Measurements from ENCODE around the gene KLHDC7B.

KLHDC7B gene

DNA sequence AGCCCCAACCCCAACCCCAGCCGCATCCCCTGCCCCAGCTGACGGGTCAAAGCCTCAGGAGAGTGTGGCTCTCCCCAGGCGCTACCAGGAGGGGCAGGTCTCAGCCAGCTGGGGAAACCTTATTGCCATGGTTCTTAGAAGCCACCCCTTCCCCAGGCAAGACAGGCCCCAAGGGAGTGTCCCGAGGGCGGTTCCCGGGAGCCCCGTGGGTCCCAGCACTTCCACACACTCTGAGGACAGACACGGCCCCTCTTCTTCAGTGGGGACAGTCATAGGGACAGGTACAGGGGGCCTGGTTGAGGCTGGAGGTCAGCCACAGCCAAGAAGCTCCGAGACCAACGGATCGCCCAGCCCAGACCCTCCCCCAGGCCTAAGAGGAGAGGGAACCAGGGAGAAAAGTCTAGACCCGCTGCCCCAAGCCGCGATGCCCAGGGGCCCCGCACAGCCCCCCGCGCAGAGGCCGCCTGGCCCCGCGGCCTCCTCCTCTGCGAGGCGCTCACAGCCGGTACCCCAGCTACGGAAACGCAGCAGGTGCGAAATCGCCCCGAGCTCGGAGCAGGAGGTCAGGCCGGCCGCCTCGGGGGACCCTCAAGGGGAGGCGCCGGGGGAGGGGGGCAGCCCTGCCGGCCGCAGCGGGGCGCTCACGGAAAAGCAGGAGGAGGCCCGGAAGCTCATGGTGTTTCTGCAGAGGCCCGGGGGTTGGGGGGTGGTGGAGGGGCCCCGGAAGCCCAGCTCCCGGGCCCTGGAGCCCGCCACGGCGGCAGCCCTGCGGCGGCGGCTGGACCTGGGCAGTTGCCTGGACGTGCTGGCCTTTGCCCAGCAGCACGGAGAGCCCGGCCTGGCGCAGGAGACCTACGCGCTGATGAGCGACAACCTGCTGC lies 2.6 kb downstream of the KLHDC7B start:
- DNase-seq (ENCODE audit: low read depth, low spot score), result no peak

- DNase-seq (ENCODE audit: low read depth, low spot score), result no peak
These were observed 3.5 kb downstream of the KLHDC7B start for GRCh38 chr22:50548921-50549790.

- DNase-seq (ENCODE audit: low read depth, low spot score), result no peak
These were observed 4.7 kb downstream of the KLHDC7B start for GRCh38 chr22:50550395-50550794.

DNA sequence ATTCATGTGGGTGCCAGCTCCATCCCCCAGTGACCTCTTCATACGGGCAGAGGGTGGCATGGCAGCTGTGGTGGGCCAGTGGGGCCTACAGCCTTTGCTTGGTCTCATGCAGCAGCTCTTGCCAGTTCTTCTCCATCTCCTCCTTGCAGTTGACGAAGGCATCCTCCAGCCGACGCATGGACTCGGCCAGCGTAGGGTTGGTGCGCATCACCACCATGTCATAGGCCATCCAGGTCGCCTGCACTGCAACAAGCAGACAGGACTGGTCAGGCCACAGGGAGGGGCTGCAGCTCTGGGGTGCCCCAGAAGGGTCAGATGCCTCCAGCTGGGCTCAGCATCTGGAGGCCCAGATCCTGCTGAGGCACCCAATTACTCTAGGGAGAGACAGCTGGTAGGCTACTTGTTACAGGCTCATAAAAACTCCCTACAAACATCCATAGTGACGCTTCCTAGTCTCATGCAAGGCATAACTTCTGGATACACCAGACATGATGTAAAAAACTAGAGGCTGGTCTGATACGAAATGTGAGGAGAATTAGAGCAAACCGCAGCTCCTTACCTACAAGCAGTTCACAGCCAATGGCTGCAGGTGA lies 5.6 kb downstream of the KLHDC7B start:
- no peak for DNase-seq (ENCODE audit: low read depth, low spot score)

DNA sequence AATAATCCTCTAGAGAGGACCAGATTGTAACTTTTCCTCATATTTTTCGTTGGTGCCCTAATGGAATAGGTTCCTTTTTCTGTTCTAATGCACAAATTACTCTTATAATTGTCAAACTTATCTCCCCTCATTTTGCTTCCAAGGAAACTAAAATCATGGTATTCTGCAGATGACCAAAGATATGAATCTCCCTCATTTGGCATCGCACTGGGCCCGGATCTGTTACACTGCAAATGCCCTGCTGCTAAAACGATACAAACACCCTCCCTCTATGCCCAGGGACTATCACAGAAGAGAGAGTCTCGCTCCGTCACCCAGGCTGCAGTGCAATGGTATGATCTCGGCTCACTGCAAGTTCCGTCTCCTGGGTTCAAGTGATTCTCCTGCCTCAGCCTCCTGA lies 7.6 kb downstream of the KLHDC7B start:
- DNase-seq (ENCODE audit: low read depth, low spot score), result no peak

DNA sequence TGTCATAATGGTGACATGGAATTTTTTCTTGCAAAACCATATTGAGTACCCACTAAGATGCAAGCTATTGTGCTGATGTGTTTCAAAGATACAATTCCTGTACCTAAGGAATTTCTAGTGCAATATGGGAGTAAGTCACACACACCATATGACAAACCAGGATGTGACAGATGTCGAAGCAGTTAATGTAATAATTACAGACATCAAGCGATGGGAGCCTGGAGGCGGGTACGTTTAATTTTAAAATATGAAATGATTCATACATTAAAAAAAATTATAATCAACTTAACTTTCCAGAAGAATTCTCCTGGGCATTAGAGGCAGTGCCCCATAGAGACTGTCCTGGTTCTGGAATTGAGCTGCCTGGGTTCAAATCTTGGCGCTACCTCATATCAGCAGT lies 11.0 kb downstream of the KLHDC7B start:
- DNase-seq (ENCODE audit: low read depth, low spot score), result no peak

DNA sequence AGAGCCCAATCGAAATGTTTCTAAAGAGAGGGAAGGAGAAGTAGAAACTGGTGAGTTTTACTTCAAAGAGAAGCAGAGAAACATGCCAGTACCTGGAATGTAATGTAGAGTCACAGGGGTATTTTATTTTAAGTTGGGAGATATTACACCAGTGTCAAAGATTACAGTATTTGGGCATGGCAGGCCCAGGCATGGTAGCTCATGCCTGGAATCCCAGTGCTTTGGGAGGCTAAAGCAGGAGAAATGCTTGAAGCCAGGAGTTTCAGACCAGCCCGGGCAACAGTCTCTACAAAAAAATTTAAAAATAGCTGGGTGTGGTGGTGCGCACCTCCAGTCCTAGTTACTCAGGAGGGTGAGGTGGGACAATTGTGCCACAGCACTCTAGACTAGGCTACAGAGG lies 14.3 kb downstream of the KLHDC7B start:
- no peak for DNase-seq (ENCODE audit: low read depth, low spot score)

- DNase-seq (ENCODE audit: low read depth, low spot score), result no peak
These were observed 16.0 kb downstream of the KLHDC7B start for GRCh38 chr22:50561401-50562358.

- peak; percentile 45 for DNase-seq (ENCODE audit: low read depth, low spot score)
These were observed 17.1 kb downstream of the KLHDC7B start, which contains the start of gene SYCE3 for GRCh38 chr22:50562523-50563412. TSS of gene SYCE3 (minus strand) at chr22:50562919. CDS start at chr22:50556405, 6,514 bp downstream.

DNA sequence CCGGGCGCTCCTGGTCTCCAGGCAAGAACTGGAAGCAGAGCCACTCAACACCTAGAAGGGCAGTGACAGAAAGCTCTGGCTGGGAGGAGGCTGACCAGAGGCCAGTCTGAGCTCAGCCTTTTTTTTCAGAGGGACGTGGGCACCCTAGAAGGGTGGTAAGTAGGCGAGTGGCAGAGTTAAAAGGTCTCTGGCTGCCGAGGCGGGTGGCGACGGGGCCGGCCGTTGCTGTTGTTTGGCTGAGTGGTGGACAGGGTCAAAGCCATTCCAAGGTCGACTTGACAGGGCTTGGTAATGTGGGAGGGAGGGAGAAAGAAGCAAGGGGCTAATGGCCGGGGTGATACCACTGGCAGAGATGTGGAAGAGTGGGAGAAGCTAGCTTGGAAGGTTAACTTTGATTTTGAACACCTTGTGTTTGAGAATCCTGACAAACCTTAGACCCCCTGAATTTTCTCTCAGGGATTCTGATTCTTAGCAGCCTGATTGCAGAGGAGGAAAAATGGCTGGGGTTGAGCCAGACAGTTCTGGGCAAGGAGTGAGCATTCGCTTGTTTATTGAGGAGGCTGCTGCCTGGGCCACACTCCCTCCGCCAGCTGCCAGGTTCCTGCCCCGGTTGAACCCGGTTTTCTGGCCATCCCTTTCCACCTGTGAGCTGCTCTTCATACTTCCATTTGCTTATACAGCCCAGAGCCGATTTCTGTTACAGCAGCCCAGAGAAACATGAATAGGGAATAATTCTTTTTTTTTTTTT lies 17.9 kb downstream of the KLHDC7B start:
- no peak for DNase-seq (ENCODE audit: low read depth, low spot score)

- DNase-seq (ENCODE audit: low read depth, low spot score), result no peak
These were observed 18.6 kb downstream of the KLHDC7B start for GRCh38 chr22:50564289-50564688.

DNA sequence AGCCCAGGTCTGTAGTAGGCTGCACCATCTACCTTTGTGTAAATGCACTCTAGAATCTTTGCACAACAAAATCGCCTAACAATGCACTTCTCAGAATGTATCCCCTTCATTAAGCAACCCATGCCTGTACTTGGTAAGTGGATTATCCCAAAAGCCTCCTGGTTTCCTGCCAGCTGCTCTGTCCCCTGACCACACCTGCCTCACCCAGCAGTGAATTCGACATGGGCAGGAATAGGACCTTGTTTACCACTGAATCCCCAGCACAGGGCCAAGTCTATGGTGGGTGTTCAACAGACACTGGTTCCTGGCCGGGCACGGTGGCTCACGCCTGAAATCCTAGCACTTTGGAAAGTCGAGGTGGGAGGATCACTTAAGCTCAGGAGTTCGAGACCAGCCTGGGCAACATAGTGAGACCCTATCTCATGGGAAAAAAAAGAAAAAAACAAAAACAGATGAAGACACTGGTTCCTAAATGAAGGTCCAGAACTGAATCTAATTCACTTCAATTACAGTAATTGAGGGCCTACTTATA lies 22.1 kb downstream of the KLHDC7B start:
- DNase-seq (ENCODE audit: low read depth, low spot score), result no peak

- DNase-seq (ENCODE audit: low read depth, low spot score), result no peak
These were observed 22.9 kb downstream of the KLHDC7B start for GRCh38 chr22:50568626-50569025.

GRCh38 chr22:50569041-50569459 lies 23.4 kb downstream of the KLHDC7B start:
- no peak for DNase-seq (ENCODE audit: low read depth, low spot score)

GRCh38 chr22:50569896-50570535 lies 24.3 kb downstream of the KLHDC7B start:
- no peak for DNase-seq (ENCODE audit: low read depth, low spot score)

GRCh38 chr22:50570861-50571260 lies 25.2 kb downstream of the KLHDC7B start:
- DNase-seq (ENCODE audit: low read depth, low spot score), result no peak

GRCh38 chr22:50571264-50572175 lies 25.8 kb downstream of the KLHDC7B start:
- no peak for DNase-seq (ENCODE audit: low read depth, low spot score)
